NCI-H748 (cell line): ENCODE data around the gene MUC6.

Source experiments
- DNase-seq: peaks from one replicate; lab custom pipeline; 2025; ENCODE audit not compliant: unreplicated experiment; lab: John Stamatoyannopoulos, UW

MUC6 gene

GRCh38 chr11:1073261-1073724 lies 36.8 kb upstream of the MUC6 start:
- DNase-seq = no peak

- no peak for DNase-seq
Observed at GRCh38 chr11:1072821-1073231, 36.3 kb upstream of the MUC6 start.

GRCh38 chr11:1072116-1072820 lies 35.8 kb upstream of the MUC6 start:
- no peak for DNase-seq

- DNase-seq = no peak
Observed at GRCh38 chr11:1071571-1072115, 35.1 kb upstream of the MUC6 start.

GRCh38 chr11:1070594-1071462 lies 34.3 kb upstream of the MUC6 start:
- no peak for DNase-seq

GRCh38 chr11:1069740-1070139 lies 33.2 kb upstream of the MUC6 start:
- no peak for DNase-seq

- DNase-seq = no peak
Observed at GRCh38 chr11:1067812-1068496, 31.4 kb upstream of the MUC6 start.

- no peak for DNase-seq
Observed at GRCh38 chr11:1064167-1064566, 27.6 kb upstream of the MUC6 start.

GRCh38 chr11:1062075-1062820 lies 25.7 kb upstream of the MUC6 start:
- DNase-seq = peak; percentile 36

- DNase-seq = no peak
Observed at GRCh38 chr11:1060852-1061616, 24.5 kb upstream of the MUC6 start.

GRCh38 chr11:1060410-1060809 lies 23.9 kb upstream of the MUC6 start:
- DNase-seq = no peak

- DNase-seq = no peak
Observed at GRCh38 chr11:1059759-1060158, 23.2 kb upstream of the MUC6 start.

GRCh38 chr11:1057806-1058205 lies 21.3 kb upstream of the MUC6 start:
- DNase-seq = no peak

GRCh38 chr11:1055990-1056771 lies 19.7 kb upstream of the MUC6 start:
- no peak for DNase-seq

GRCh38 chr11:1055109-1055703 lies 18.7 kb upstream of the MUC6 start:
- DNase-seq = no peak

GRCh38 chr11:1054143-1055108 lies 17.9 kb upstream of the MUC6 start:
- no peak for DNase-seq

- no peak for DNase-seq
Observed at GRCh38 chr11:1053121-1053901, 16.8 kb upstream of the MUC6 start.
